GM18505 (cell line): ENCODE measurements around the gene LRRIQ3.
"Not testable (repeated sequence)": the region's sequence is repeated elsewhere in the genome, so short reads cannot be mapped to it uniquely, and the experiment has no call there.

Experiments used
- ATAC-seq: cut with Tn5 transposase; IDR thresholded peaks from one replicate; pipeline ENCODE4 v1.9.1; 2021; ENCODE audit not compliant: unreplicated experiment
- POLR2A ChIP-seq: IDR thresholded peaks from 4 replicates; pipeline ENCODE4 v1.6.1; 2011; ENCODE audit warnings: borderline replicate concordance; ENCODE audit not compliant: insufficient read depth, insufficient read length; ENCODE audit errors: extremely low read depth

Gene LRRIQ3

DNA sequence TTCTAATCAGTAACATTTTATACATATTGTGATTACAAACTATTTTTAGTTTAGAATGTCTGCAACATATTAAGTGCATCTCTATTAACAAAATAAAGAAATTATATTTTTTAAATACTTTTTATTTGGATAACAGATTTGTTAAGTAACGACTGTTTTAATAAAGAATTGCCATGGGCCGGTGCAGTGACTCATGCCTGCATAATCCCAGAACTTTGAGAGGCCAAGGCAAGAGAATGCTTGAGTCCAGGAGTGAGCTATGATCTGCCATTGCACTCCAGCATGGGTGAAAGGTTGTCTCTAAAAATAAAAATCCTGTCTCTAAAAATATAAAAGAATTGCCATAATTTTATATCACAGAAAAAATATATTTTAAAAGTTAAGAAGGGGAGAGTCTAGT lies 4.1 kb downstream of the LRRIQ3 start:
- ATAC-seq, result no peak
- no peak for TF ChIP-seq POLR2A

- no peak for TF ChIP-seq POLR2A
- ATAC-seq, result no peak
These were observed 17.5 kb downstream of the LRRIQ3 start for GRCh38 chr1:74180490-74180889.

GRCh38 chr1:74174423-74174822 lies 23.6 kb downstream of the LRRIQ3 start:
- not testable (repeated sequence) for ATAC-seq

GRCh38 chr1:74162333-74162732 lies 35.6 kb downstream of the LRRIQ3 start:
- TF ChIP-seq POLR2A, result no peak
- ATAC-seq, result no peak

DNA sequence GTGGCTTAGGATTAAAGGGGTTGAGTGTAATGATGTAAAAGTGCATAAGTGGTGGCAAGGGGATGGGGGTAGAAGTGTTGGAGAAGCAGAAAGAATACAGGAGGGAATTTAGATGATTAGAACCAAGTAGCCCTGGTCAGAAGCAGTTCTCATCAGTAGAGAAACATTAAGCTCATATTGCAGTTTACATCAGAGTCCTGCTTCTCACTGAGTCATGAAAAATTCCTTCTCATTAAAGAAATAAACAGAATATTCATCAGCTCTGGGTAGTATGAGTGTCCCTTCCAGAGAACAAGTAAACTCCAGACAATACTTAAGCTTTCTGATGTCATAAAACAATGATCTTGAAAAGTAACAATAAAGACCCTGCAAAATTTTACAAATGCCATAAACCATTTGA lies 36.5 kb downstream of the LRRIQ3 start:
- no peak for ATAC-seq
- no peak for TF ChIP-seq POLR2A

DNA sequence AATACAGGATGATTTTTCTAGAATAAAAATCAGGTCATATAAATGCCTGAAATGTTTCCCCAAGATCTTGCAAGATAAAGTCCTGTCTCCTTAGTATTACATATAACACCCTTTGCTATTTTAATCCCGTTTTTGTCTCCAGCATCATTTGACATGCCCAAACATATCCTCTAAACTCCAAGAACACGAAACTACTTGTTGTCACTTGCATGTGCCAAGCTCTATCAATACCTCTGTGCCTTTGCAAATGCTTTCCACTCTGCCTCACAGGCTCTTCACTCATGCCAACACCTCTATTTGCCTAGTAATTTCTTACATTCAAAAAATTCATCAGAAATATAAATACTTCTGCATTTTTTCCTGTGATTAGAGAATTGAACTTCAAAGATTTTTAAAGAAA lies 37.9 kb downstream of the LRRIQ3 start:
- no peak for TF ChIP-seq POLR2A

DNA sequence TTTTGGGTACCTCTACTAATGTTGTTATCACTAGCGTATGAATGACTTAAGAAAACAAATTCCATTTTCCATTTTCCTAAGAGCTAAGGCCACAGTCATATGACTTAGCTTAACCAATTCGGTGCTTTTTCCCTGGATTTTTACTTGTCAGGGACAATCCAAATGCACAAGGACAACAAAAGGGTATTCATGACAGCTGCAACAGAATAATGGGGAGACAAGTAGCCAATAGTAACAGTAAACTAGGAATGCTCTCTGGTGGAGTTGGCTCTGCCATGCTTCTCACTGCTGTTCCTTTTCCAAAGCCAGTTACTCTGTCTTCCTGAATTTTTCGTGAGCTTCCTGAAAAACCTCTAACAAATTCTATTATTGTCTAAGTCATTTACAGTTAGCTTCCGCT lies 52.9 kb downstream of the LRRIQ3 start:
- no peak for TF ChIP-seq POLR2A
- no peak for ATAC-seq

More for the DNA sequence above, 37.9 kb downstream of the LRRIQ3 start:
- no peak for ATAC-seq

- not testable (repeated sequence) for ATAC-seq
These were observed 80.6 kb downstream of the LRRIQ3 start for GRCh38 chr1:74117370-74117769.

DNA sequence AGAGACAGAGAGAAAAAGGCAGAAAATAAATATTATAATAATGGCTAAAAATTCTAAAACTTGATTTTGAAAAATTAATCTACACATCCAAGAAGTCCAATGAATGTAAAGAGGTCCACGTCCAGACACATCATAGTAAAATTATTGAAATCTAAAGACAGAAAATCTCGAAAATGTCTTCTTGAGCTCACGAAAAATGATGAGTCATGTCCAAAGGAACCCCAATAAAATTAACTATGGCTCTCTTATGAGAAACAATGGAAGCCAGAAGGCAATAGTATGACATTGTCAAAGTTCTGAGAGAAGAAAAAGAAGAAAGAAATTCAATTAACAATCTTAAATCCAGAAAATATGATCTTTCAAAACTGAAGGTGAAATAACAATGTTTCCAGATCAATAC lies 84.6 kb downstream of the LRRIQ3 start:
- ATAC-seq, result no peak
- no peak for TF ChIP-seq POLR2A

GRCh38 chr1:74107394-74107793 lies 90.6 kb downstream of the LRRIQ3 start:
- no peak for TF ChIP-seq POLR2A
- no peak for ATAC-seq

DNA sequence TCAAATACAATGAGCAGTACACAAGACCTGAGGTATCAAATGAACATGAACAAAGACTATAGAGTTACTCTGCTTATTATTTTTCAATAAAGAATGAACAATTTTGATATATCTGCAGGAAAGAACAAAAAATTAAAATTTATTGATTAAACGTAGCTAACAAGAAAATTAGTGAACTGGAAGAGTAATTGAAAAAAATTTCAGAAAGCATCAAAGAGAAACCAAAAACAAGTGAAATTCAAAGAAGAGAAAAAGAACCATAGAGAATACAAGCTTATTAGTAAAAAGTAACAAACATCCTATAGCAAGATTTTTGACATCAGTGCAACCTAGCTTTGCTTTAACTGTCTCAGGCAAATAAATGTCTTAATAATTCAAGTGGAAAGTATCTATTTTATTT lies 106.6 kb downstream of the LRRIQ3 start:
- ATAC-seq, result no peak
- TF ChIP-seq POLR2A, result no peak

GRCh38 chr1:74083128-74083527 lies 114.8 kb downstream of the LRRIQ3 start:
- no peak for ATAC-seq
- no peak for TF ChIP-seq POLR2A

GRCh38 chr1:74065081-74065480 lies 132.9 kb downstream of the LRRIQ3 start:
- ATAC-seq, result no peak
- TF ChIP-seq POLR2A, result no peak

- ATAC-seq, result no peak
- no peak for TF ChIP-seq POLR2A
These were observed 140.3 kb downstream of the LRRIQ3 start for GRCh38 chr1:74057719-74058118.

DNA sequence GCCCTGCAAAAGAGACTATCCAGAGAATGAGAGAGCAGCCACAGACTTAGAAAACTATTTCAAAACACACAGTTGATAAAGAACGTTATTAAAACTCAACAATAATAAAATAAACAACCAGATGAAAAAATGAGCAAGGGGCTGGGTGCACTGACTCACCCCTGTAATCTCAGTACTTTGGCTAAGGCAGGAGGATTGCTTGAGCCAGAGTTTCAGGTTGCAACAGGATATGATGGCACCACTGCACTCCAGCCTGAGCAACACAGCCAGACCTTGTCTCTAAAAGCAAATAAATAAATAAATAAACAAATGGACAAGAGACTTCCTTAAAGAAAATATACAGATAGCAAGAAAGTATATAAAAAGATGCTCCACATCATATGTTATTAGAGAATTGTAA lies 144.6 kb downstream of the LRRIQ3 start:
- TF ChIP-seq POLR2A, result no peak
- no peak for ATAC-seq
